Endothelial cell of umbilical vein (primary cell): ENCODE data around the gene UBE2D2. TPM values are rescaled to one million over a fixed set of nuclear protein-coding genes. Genes with fewer than 3 reads are reported as not detected.

Experiments
- polyA plus RNA-seq, 4 experiments: library from polyadenylated mRNA; depleted of rRNA in 3 of 4; stranded (reverse) in 3 of 4; unstranded in 1 of 4; fragments of >200 nt; gene quantifications; 2 replicates each; pipeline versions ENCODE4 v1.2.1 to v1.2.3, GENCODE V29; 2011 to 2012; ENCODE audit warnings: missing spikeins in 1 of 4
- small RNA-seq: library from RNA; depleted of rRNA; stranded (forward); fragments of <200 nt; gene quantifications from one replicate; pipeline ENCODE3, GENCODE V24; 2012; ENCODE audit warnings: low replicate concordance, low read depth; ENCODE audit not compliant: insufficient read depth, insufficient read length
- total RNA-seq: library from RNA; stranded (reverse); gene quantifications from 2 replicates; pipeline ENCODE4 v1.2.3, GENCODE V29; 2021

The UBE2D2 gene
- total and polyA plus RNA-seq, 2 donors (not counting 3 experiments of a cell fraction or from before 2014, with no cell fraction given) = 45.0 to 156 TPM

Small RNA genes lying within 50 kb of the gene (small RNA-seq; reads per million reads assigned to genes)
- not detected for gene RF00019

Other genes starting within 250 kb of the UBE2D2 start
- 75.2 and 80.4 TPM in 2 replicates for gene PAIP2, start 219.5 kb upstream of the UBE2D2 start, total RNA-seq
- 39.1 and 52.1 TPM in 2 replicates for gene PAIP2, start 219.5 kb upstream of the UBE2D2 start, polyA plus RNA-seq
- not detected in 2 replicates for gene SLC23A1, start 178.0 kb upstream of the UBE2D2 start, total RNA-seq
- gene SLC23A1, start 178.0 kb upstream of the UBE2D2 start, polyA plus RNA-seq = not detected in 2 replicates
- gene MZB1, start 171.4 kb upstream of the UBE2D2 start, total RNA-seq = not detected in 2 replicates
- 0.06 TPM in 1 of 2 replicates, not detected in the other for gene MZB1, start 171.4 kb upstream of the UBE2D2 start, polyA plus RNA-seq
- 1.9 and 2.4 TPM in 2 replicates for gene PROB1, start 166.2 kb upstream of the UBE2D2 start, total RNA-seq
- gene PROB1, start 166.2 kb upstream of the UBE2D2 start, polyA plus RNA-seq = 0.40 and 0.47 TPM in 2 replicates
- 7.8 and 7.9 TPM in 2 replicates for gene SPATA24, start 157.2 kb upstream of the UBE2D2 start, total RNA-seq
- gene SPATA24, start 157.2 kb upstream of the UBE2D2 start, polyA plus RNA-seq = 2.1 and 3.2 TPM in 2 replicates
- gene DNAJC18, start 121.8 kb upstream of the UBE2D2 start, total RNA-seq = 51.1 and 52.6 TPM in 2 replicates
- 23.2 and 26.0 TPM in 2 replicates for gene DNAJC18, start 121.8 kb upstream of the UBE2D2 start, polyA plus RNA-seq
- gene ECSCR, start 98.6 kb upstream of the UBE2D2 start, total RNA-seq = 365 and 377 TPM in 2 replicates
- gene ECSCR, start 98.6 kb upstream of the UBE2D2 start, polyA plus RNA-seq = 1,085 and 1,188 TPM in 2 replicates
- not detected in 2 replicates for gene SMIM33, start 90.3 kb upstream of the UBE2D2 start, total RNA-seq
- not detected in 2 replicates for gene SMIM33, start 90.3 kb upstream of the UBE2D2 start, polyA plus RNA-seq
- 108 and 127 TPM in 2 replicates for gene STING1, start 78.6 kb upstream of the UBE2D2 start, total RNA-seq
- 143 and 185 TPM in 2 replicates for gene STING1, start 78.6 kb upstream of the UBE2D2 start, polyA plus RNA-seq
- gene CXXC5, start 87.0 kb downstream of the UBE2D2 start, total RNA-seq = 2.7 and 5.9 TPM in 2 replicates
- gene CXXC5, start 87.0 kb downstream of the UBE2D2 start, polyA plus RNA-seq = 5.5 and 8.2 TPM in 2 replicates
- not detected in 2 replicates for gene PSD2, start 234.5 kb downstream of the UBE2D2 start, total RNA-seq
- gene PSD2, start 234.5 kb downstream of the UBE2D2 start, polyA plus RNA-seq = not detected in 2 replicates